ENCODE measurements around the gene COASY.

COASY gene

DNA sequence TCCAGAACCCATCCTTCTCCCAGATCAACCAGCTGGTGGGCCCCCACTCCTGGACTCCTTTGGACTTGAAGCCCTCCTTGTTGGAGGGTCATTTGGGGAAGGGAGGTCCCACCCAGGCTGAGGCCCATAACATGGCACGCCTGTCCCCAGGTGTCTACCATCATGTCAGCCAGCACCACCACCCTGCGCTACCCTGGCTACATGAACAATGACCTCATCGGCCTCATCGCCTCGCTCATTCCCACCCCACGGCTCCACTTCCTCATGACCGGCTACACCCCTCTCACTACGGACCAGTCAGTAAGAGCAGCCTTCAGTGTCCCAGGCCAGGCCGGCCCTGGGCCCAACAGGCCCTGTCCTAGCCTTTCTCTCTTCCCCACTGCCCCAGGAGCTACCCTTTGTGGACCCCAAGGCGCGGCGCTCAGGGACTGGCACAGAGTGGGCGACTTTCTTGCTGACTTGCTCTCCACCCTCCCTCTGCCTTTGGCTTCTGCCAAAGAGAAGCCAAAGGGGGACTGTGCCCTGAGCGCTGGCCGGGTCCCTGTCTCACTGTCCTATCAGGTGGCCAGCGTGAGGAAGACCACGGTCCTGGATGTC is 51.8 kb downstream of the COASY start:
- DNase-seq, result no peak

Data from suppressor macrophage treated with lipopolysaccharide for 1 hour (primary cell).